Tibial nerve (tissue), 4 donors: ENCODE measurements around the gene SSTR4.

Source experiments
- CTCF ChIP-seq, 5 experiments: fragments of 200-600 bp in 3 of 5; fragments of 450-650 bp in 2 of 5; sonication (generic) in 3 of 5; IDR thresholded peaks; one replicate each; pipeline ENCODE4 v1.5.1; 2016 to 2019; ENCODE audit warnings: antibody characterized with exemption in 5 of 5, mild to moderate bottlenecking in 3 of 5, moderate library complexity in 2 of 5
- EP300 ChIP-seq, 2 donors: sonication (generic); formaldehyde crosslinking; IDR thresholded peaks; one replicate each; pipeline ENCODE4 v1.6.1; 2017; ENCODE audit warnings: antibody characterized with exemption in 2 of 2, mild to moderate bottlenecking in 1 of 2
- POLR2A ChIP-seq, 2 donors: fragments of 450-650 bp; IDR thresholded peaks; one replicate each; pipeline ENCODE4 v1.6.1; 2017; ENCODE audit warnings: antibody characterized with exemption in 2 of 2, mild to moderate bottlenecking in 2 of 2, moderate library complexity in 2 of 2

- TF ChIP-seq CTCF (IDR thresholded peaks at IDR 0.05) = no peak
- TF ChIP-seq POLR2A (IDR thresholded peaks at IDR 0.05) = no peak
- TF ChIP-seq EP300 (IDR thresholded peaks at IDR 0.05) = no peak
These were observed 27.6 kb upstream of the SSTR4 start for GRCh38 chr20:23007462-23007861.
